T-cell (primary cell): Measurements from ENCODE around the gene PUSL1. TPM values are rescaled to one million over a fixed set of nuclear protein-coding genes. Genes with fewer than 3 reads are reported as not detected.

Experiments used
- ATAC-seq, 4 experiments: fragments of 200-7000 bp in 3 of 4; fragments of 150-1000 bp in 1 of 4; cut with Tn5 transposase; replicated peaks in 1 of 4; 1 replicate in 3 of 4; 2 replicates in 1 of 4; pipeline ENCODE4 v1.10.0; 2021; ENCODE audit warnings: moderate library complexity in 3 of 4, mild to moderate bottlenecking in 2 of 4, moderate number of reproducible peaks in 1 of 4
- CTCF ChIA-PET, 2 donors: fragments of 300-600 bp; sonication (Branson Sonifier 250); formaldehyde crosslinking; loops; one replicate each; lab custom pipeline; 2022; ENCODE audit warnings: antibody characterized with exemption in 2 of 2; lab: Charles Lee
- POLR2A ChIA-PET, 2 donors: fragments of 300-600 bp; sonication (Branson Sonifier 250); formaldehyde crosslinking; loops; one replicate each; lab custom pipeline; 2022; ENCODE audit warnings: antibody characterized with exemption in 2 of 2; lab: Charles Lee
- DNase-seq, 35 experiments: peaks; one replicate each; pipeline versions ENCODE4 v3.0.0 to v3.0.0-alpha.2; 2013 to 2023
- H3K27ac ChIP-seq: one replicate; pipeline ENCODE4 v1.5.1; 2013; ENCODE audit warnings: low read length
- H3K27me3 ChIP-seq, 2 experiments: replicated peaks in 1 of 2; 1 replicate in 1 of 2; 2 replicates in 1 of 2; pipeline versions ENCODE4 v1.6.1 to v1.7.0; 2013; ENCODE audit warnings: low read length in 1 of 2, mixed read lengths in 1 of 2; ENCODE audit not compliant: control insufficient read depth in 2 of 2, insufficient read depth in 2 of 2; ENCODE audit errors: extremely low read depth in 1 of 2
- H3K36me3 ChIP-seq, 2 donors: 1 replicate in 1 of 2; 2 replicates in 1 of 2; pipeline versions ENCODE4 v1.6.1 to v1.7.0; 2013; ENCODE audit warnings: low read length in 1 of 2; ENCODE audit not compliant: control insufficient read depth in 2 of 2, insufficient read depth in 1 of 2; ENCODE audit errors: extremely low read depth in 1 of 2
- H3K4me1 ChIP-seq, 2 experiments: 1 replicate in 1 of 2; 2 replicates in 1 of 2; pipeline versions ENCODE4 v1.6.1 to v1.7.0; 2013; ENCODE audit warnings: low read length in 2 of 2, mixed read lengths in 1 of 2; ENCODE audit not compliant: insufficient read depth in 2 of 2, control insufficient read depth in 1 of 2; ENCODE audit errors: extremely low read depth in 1 of 2
- H3K4me3 ChIP-seq, 2 donors: 1 replicate in 1 of 2; 2 replicates in 1 of 2; pipeline versions ENCODE4 v1.5.1 to v1.7.0; 2013; ENCODE audit warnings: mild to moderate bottlenecking in 2 of 2, low read length in 1 of 2, moderate library complexity in 1 of 2; ENCODE audit not compliant: control insufficient read depth in 1 of 2; ENCODE audit errors: extremely low read depth in 1 of 2
- H3K9me3 ChIP-seq: 2 replicates; pipeline ENCODE4 v1.7.0; 2013
- H3K27ac Mint-ChIP-seq, 2 donors: one replicate each; pipeline ENCODE4 v1.8.0; 2020 to 2021; ENCODE audit warnings: mild to moderate bottlenecking in 2 of 2, mixed read lengths in 2 of 2
- H3K27me3 Mint-ChIP-seq, 2 donors: one replicate each; pipeline ENCODE4 v1.8.0; 2021 to 2022; ENCODE audit warnings: mixed read lengths in 2 of 2
- H3K36me3 Mint-ChIP-seq: one replicate; pipeline ENCODE4 v1.8.0; 2021; ENCODE audit warnings: mixed read lengths
- H3K4me1 Mint-ChIP-seq, 3 donors: one replicate each; pipeline ENCODE4 v1.8.0; 2020 to 2022; ENCODE audit warnings: mixed read lengths in 3 of 3, mild to moderate bottlenecking in 1 of 3
- H3K4me3 Mint-ChIP-seq, 3 donors: one replicate each; pipeline ENCODE4 v1.8.0; 2020 to 2022; ENCODE audit warnings: mild to moderate bottlenecking in 3 of 3, mixed read lengths in 3 of 3, moderate library complexity in 3 of 3
- H3K9me3 Mint-ChIP-seq, 3 donors: one replicate each; pipeline ENCODE4 v1.8.0; 2020 to 2022; ENCODE audit warnings: mixed read lengths in 3 of 3
- WGBS: methylation state at CpG from one replicate; pipeline ENCODE4 v1.1.5; 2013; ENCODE audit warnings: missing lambda C conversion rate; ENCODE audit not compliant: insufficient coverage; 5-methylcytosine and 5-hydroxymethylcytosine counted together
- total RNA-seq, 35 experiments: library from RNA in 6 of 35; stranded (reverse) in 6 of 35; fragments of 120-200 nt in 1 of 35; gene quantifications; one replicate each; pipeline versions ENCODE4 v1.2.1 to v1.2.4 and lab custom pipeline; 2013 to 2026

PUSL1 gene
- total RNA-seq, 5 donors from 2014 or later (not counting 1 experiment from before 2014, with no cell fraction given), result 16.7 to 26.4 (median 22.6) TPM

GRCh38 chr1:1338278-1338677 is 29.9 kb downstream of the PUSL1 start:
- no peak for DNase-seq
- ChIA-PET POLR2A (no interaction called here), CTCF (no interaction called here)
- H3K4me1 ChIP-seq, result peaks cover 0 to 1% of the 10 kb centered on the region in 2 experiments
- H3K27ac ChIP-seq, result no peak overlapping the region
- H3K27ac Mint-ChIP-seq, result no peak overlapping the region
- H3K36me3 ChIP-seq, result peaks cover 8 to 10% of the 10 kb centered on the region in 2 donors
- no peaks in the 10 kb centered on the region for H3K4me1 Mint-ChIP-seq
- no peaks in the 10 kb centered on the region for H3K27me3 Mint-ChIP-seq
- no peaks in the 10 kb centered on the region for H3K9me3 ChIP-seq
- H3K36me3 Mint-ChIP-seq, result peaks cover 10% of the 10 kb centered on the region
- no peak for ATAC-seq
- H3K27me3 ChIP-seq, result no peaks in the 10 kb centered on the region
- no peaks in the 10 kb centered on the region for H3K9me3 Mint-ChIP-seq
- 97% methylated on average over 36 of the region's 36 CpGs for WGBS
- H3K4me3 Mint-ChIP-seq, result no peak overlapping the region
- H3K4me3 ChIP-seq, result no peak overlapping the region

- Histone ChIP-seq H3K36me3 (peaks cover 8 to 10% of the 10 kb centered on the region in 2 donors), H3K27me3 (no peaks in the 10 kb centered on the region), H3K4me1 (peaks cover 0 to 14% of the 10 kb centered on the region in 2 experiments), H3K4me3 (no peak overlapping the region), H3K9me3 (no peaks in the 10 kb centered on the region), H3K27ac (no peak overlapping the region)
- 95% methylated on average over 21 of the region's 23 CpGs for WGBS
- no peaks in the 10 kb centered on the region for H3K27me3 Mint-ChIP-seq
- POLR2A ChIA-PET, result no interaction called here
- ATAC-seq, result no peak
- peaks cover 10% of the 10 kb centered on the region for H3K36me3 Mint-ChIP-seq
- CTCF ChIA-PET, result interaction anchor here in 1 of 2 donors (0.6 kb wide), 1 partner anchor 32 kb away, joined by 4 read pairs; no protein-coding TSS in a partner anchor
- no peaks in the 10 kb centered on the region for H3K9me3 Mint-ChIP-seq
- peaks cover 0 to 3% (median 2%) of the 10 kb centered on the region in 3 donors for H3K4me1 Mint-ChIP-seq
- DNase-seq, result no peak
- H3K27ac Mint-ChIP-seq, result no peak overlapping the region
- H3K4me3 Mint-ChIP-seq, result no peak overlapping the region
These were observed 31.8 kb downstream of the PUSL1 start for GRCh38 chr1:1340185-1340584.

GRCh38 chr1:1340791-1341548 is 32.6 kb downstream of the PUSL1 start:
- no peak overlapping the region for H3K4me3 ChIP-seq
- H3K9me3 ChIP-seq, result no peaks in the 10 kb centered on the region
- DNase-seq, result no peak
- peaks cover 8 to 9% of the 10 kb centered on the region in 2 donors for H3K36me3 ChIP-seq
- Mint-ChIP-seq H3K36me3 (peaks cover 10% of the 10 kb centered on the region), H3K9me3 (no peaks in the 10 kb centered on the region), H3K4me3 (no peak overlapping the region), H3K27ac (no peak overlapping the region), H3K4me1 (peaks cover 0 to 3% (median 2%) of the 10 kb centered on the region in 3 donors), H3K27me3 (no peaks in the 10 kb centered on the region)
- POLR2A ChIA-PET, result no interaction called here
- no peak for ATAC-seq
- CTCF ChIA-PET, result no interaction called here
- peaks cover 0 to 19% of the 10 kb centered on the region in 2 experiments for H3K4me1 ChIP-seq
- no peak overlapping the region for H3K27ac ChIP-seq
- H3K27me3 ChIP-seq, result no peaks in the 10 kb centered on the region
- WGBS, result 94% methylated on average over 36 of the region's 36 CpGs

- CTCF ChIA-PET, result no interaction called here
- H3K27ac Mint-ChIP-seq, result no peak overlapping the region
- no peaks in the 10 kb centered on the region for H3K27me3 Mint-ChIP-seq
- ATAC-seq, result no peak
- H3K36me3 Mint-ChIP-seq, result peaks cover 10% of the 10 kb centered on the region
- no peak overlapping the region for H3K4me3 Mint-ChIP-seq
- Histone ChIP-seq H3K27me3 (no peaks in the 10 kb centered on the region), H3K9me3 (no peaks in the 10 kb centered on the region), H3K36me3 (peaks cover 8% of the 10 kb centered on the region in 2 donors), H3K4me1 (peaks cover 0 to 25% of the 10 kb centered on the region in 2 experiments), H3K4me3 (no peak overlapping the region), H3K27ac (no peak overlapping the region)
- H3K9me3 Mint-ChIP-seq, result no peaks in the 10 kb centered on the region
- WGBS, result 92% methylated on average over 16 of the region's 17 CpGs
- H3K4me1 Mint-ChIP-seq, result peaks cover 2 to 7% (median 5%) of the 10 kb centered on the region in 3 donors
- POLR2A ChIA-PET, result no interaction called here
- DNase-seq, result no peak
These were observed 33.2 kb downstream of the PUSL1 start for GRCh38 chr1:1341549-1342021.

- peaks cover 7 to 12% (median 10%) of the 10 kb centered on the region in 3 donors for H3K4me1 Mint-ChIP-seq
- Histone ChIP-seq H3K4me3 (no peak overlapping the region), H3K27ac (no peak overlapping the region), H3K4me1 (peaks cover 0 to 30% of the 10 kb centered on the region in 2 experiments), H3K9me3 (no peaks in the 10 kb centered on the region), H3K27me3 (no peaks in the 10 kb centered on the region), H3K36me3 (peaks cover 8% of the 10 kb centered on the region in 2 donors)
- H3K9me3 Mint-ChIP-seq, result no peaks in the 10 kb centered on the region
- DNase-seq (no peak), ATAC-seq (no peak)
- POLR2A ChIA-PET, result no interaction called here
- 98% methylated on average over 28 of the region's 28 CpGs for WGBS
- H3K36me3 Mint-ChIP-seq, result peaks cover 10% of the 10 kb centered on the region
- no peak overlapping the region for H3K4me3 Mint-ChIP-seq
- H3K27me3 Mint-ChIP-seq, result no peaks in the 10 kb centered on the region
- CTCF ChIA-PET, result no interaction called here
- H3K27ac Mint-ChIP-seq, result no peak overlapping the region
These were observed 33.7 kb downstream of the PUSL1 start for GRCh38 chr1:1342061-1342562.

- H3K4me1 Mint-ChIP-seq, result peaks cover 12 to 18% (median 15%) of the 10 kb centered on the region in 3 donors
- 88% methylated on average over 11 of the region's 18 CpGs for WGBS
- Histone ChIP-seq H3K4me1 (peaks cover 2 to 35% of the 10 kb centered on the region in 2 experiments), H3K36me3 (peaks cover 8% of the 10 kb centered on the region in 2 donors), H3K27me3 (no peaks in the 10 kb centered on the region), H3K4me3 (no peak overlapping the region), H3K27ac (no peak overlapping the region), H3K9me3 (no peaks in the 10 kb centered on the region)
- peaks cover 10% of the 10 kb centered on the region for H3K36me3 Mint-ChIP-seq
- no peak overlapping the region for H3K4me3 Mint-ChIP-seq
- ATAC-seq (no peak), DNase-seq (no peak)
- H3K27me3 Mint-ChIP-seq, result no peaks in the 10 kb centered on the region
- ChIA-PET POLR2A (no interaction called here), CTCF (no interaction called here)
- no peaks in the 10 kb centered on the region for H3K9me3 Mint-ChIP-seq
- H3K27ac Mint-ChIP-seq, result no peak overlapping the region
These were observed 34.3 kb downstream of the PUSL1 start for GRCh38 chr1:1342584-1343115.
